Measurements from ENCODE around the gene ALG14. TPM values are rescaled to one million over a fixed set of nuclear protein-coding genes. Genes with fewer than 3 reads are reported as not detected.

Gene ALG14
- total RNA-seq, 3 donors from 2014 or later, result 5.9 to 16.8 (median 11.4) TPM

DNA sequence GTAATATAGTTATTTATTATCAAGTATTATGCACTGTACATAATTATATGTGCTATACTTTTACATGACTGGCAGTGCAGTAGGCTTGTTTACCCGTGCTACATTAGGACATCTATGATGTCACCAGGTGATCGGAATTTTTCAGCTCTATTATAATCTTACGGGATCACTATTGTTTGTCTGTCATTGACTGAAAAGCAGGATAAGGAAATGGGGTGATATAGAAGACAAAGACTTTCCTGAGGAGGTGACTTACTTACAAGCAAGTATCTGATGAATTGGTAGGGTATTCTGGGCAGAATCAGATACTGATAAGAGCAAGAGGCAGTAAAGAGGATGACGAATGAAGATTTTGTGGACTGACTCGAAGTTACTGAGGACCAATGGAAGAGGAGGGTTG lies 80.6 kb downstream of the ALG14 start:
- no peak overlapping the region for H3K4me3 ChIP-seq
- no peaks in the 10 kb centered on the region for H3K36me3 ChIP-seq (ENCODE audit: low read depth)
- no peaks in the 10 kb centered on the region for H3K9me3 ChIP-seq
- ATAC-seq (no peak), DNase-seq (no peak)
- TF ChIP-seq, protein P1, sequence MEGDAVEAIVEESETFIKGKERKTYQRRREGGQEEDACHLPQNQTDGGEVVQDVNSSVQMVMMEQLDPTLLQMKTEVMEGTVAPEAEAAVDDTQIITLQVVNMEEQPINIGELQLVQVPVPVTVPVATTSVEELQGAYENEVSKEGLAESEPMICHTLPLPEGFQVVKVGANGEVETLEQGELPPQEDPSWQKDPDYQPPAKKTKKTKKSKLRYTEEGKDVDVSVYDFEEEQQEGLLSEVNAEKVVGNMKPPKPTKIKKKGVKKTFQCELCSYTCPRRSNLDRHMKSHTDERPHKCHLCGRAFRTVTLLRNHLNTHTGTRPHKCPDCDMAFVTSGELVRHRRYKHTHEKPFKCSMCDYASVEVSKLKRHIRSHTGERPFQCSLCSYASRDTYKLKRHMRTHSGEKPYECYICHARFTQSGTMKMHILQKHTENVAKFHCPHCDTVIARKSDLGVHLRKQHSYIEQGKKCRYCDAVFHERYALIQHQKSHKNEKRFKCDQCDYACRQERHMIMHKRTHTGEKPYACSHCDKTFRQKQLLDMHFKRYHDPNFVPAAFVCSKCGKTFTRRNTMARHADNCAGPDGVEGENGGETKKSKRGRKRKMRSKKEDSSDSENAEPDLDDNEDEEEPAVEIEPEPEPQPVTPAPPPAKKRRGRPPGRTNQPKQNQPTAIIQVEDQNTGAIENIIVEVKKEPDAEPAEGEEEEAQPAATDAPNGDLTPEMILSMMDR (IDR thresholded peaks at IDR 0.05), result no peak
- no peaks in the 10 kb centered on the region for H3K4me1 ChIP-seq (ENCODE audit: low read depth)
- intact Hi-C loops (cut with DNase I, micrococcal nuclease), result no loop called here

DNA sequence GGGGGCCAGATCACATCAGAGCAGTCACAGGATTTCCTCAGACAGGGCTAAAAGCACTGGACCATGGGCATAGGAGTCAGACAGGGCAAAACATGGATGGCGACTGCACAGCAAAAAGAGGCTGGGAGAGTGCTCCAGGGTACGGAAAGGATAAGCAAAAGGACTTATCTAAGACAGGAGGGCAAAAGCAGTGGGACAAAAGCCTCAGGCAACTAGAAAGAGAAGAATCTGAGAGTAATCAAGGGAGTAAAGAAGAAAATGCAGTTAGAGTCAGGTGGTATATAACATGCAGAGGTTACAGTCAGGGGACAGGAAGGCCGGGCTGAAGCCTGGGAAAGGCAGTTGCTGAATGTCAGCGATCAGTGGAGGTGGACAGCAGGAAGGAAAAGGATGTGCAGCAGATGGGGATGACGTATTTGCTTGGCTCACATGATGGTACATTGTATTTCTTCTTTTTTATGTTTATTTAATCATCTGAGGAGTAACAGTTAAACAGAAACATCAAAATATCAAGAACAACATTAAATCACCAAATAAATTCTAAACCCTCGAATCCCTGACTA lies 82.8 kb downstream of the ALG14 start:
- H3K4me3 ChIP-seq, result no peak overlapping the region
- intact Hi-C loops (cut with DNase I, micrococcal nuclease), result no loop called here
- ATAC-seq, result no peak
- DNase-seq, result no peak
- no peaks in the 10 kb centered on the region for H3K36me3 ChIP-seq (ENCODE audit: low read depth)
- peaks cover 3% of the 10 kb centered on the region for H3K4me1 ChIP-seq (ENCODE audit: low read depth)
- H3K9me3 ChIP-seq, result no peaks in the 10 kb centered on the region
- TF ChIP-seq, protein P1 (IDR thresholded peaks at IDR 0.05), result no peak

- peak in 2 of 3 donors; percentile 49 to 53 for DNase-seq
- Histone ChIP-seq H3K36me3 (ENCODE audit: low read depth) (no peaks in the 10 kb centered on the region), H3K4me1 (ENCODE audit: low read depth) (peaks cover 3% of the 10 kb centered on the region), H3K9me3 (no peaks in the 10 kb centered on the region), H3K4me3 (no peak overlapping the region)
- intact Hi-C loops (cut with DNase I, micrococcal nuclease), result no loop called here
- peak; percentile 52 for ATAC-seq
- TF ChIP-seq, protein P1 (IDR thresholded peaks at IDR 0.05), result no peak
Measured at GRCh38 chr1:94989398-94989797, 83.4 kb downstream of the ALG14 start.

- no peaks in the 10 kb centered on the region for H3K9me3 ChIP-seq
- TF ChIP-seq, protein P1 (IDR thresholded peaks at IDR 0.05), result no peak
- intact Hi-C loops (cut with DNase I, micrococcal nuclease), result no loop called here
- H3K36me3 ChIP-seq (ENCODE audit: low read depth), result no peaks in the 10 kb centered on the region
- peaks cover 3% of the 10 kb centered on the region for H3K4me1 ChIP-seq (ENCODE audit: low read depth)
- DNase-seq (no peak), ATAC-seq (no peak)
- no peak overlapping the region for H3K4me3 ChIP-seq
Measured at GRCh38 chr1:94988356-94988755, 84.4 kb downstream of the ALG14 start.

DNA sequence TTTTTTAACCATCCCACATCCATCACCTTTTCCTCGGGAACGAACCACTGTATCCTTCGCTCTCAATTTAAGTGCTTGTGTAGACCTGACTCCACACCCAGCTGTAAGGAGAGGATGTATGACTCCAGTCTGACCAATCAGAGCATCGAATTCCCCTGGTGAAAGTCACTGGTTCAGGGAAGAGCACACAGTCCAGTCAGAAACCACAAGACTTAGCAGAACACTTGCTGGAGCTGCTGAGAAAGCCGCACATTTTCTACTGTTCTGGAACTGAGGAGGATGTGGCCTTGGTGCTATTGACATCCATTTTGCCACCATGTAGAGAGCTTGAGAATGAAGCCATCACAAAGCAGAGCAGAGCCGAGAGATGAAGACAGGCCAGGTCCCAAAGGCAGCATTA lies 86.0 kb downstream of the ALG14 start:
- Histone ChIP-seq H3K4me1 (ENCODE audit: low read depth) (peaks cover 3% of the 10 kb centered on the region), H3K36me3 (ENCODE audit: low read depth) (no peaks in the 10 kb centered on the region), H3K4me3 (no peak overlapping the region), H3K9me3 (no peaks in the 10 kb centered on the region)
- intact Hi-C loops (cut with DNase I, micrococcal nuclease), result no loop called here
- DNase-seq, result no peak
- TF ChIP-seq, protein P1 (IDR thresholded peaks at IDR 0.05), result no peak
- ATAC-seq, result no peak

All from mucosa of descending colon (tissue), 3 donors.